SJCRH30 (cell line): Measurements from ENCODE around the gene ERO1B. TPM values are rescaled to one million over a fixed set of nuclear protein-coding genes. Genes with fewer than 3 reads are reported as not detected.
"Not testable (repeated sequence)": the region's sequence is repeated elsewhere in the genome, so short reads cannot be mapped to it uniquely, and the experiment has no call there.

Experiments
- DNase-seq, 2 experiments: peaks; one replicate each; pipeline ENCODE4 v3.0.0-alpha.2; 2015 to 2020
- H3K27ac ChIP-seq: fragments of 250-450 bp; sonication (Bioruptor Pico); 2 replicates; pipeline ENCODE4 v1.5.1; 2020; ENCODE audit warnings: mild to moderate bottlenecking, moderate library complexity
- H3K27me3 ChIP-seq: fragments of 250-450 bp; sonication (Bioruptor Pico); 2 replicates; pipeline ENCODE4 v1.5.1; 2020; ENCODE audit warnings: mild to moderate bottlenecking, moderate library complexity
- H3K36me3 ChIP-seq: fragments of 250-450 bp; sonication (Bioruptor Pico); 2 replicates; pipeline ENCODE4 v1.5.1; 2020; ENCODE audit warnings: mild to moderate bottlenecking, moderate library complexity
- H3K4me1 ChIP-seq: fragments of 250-450 bp; sonication (Bioruptor Pico); 2 replicates; pipeline ENCODE4 v1.5.1; 2020; ENCODE audit warnings: mild to moderate bottlenecking, moderate library complexity
- H3K4me3 ChIP-seq: fragments of 250-450 bp; sonication (Bioruptor Pico); 2 replicates; pipeline ENCODE4 v1.5.1; 2020; ENCODE audit warnings: mild to moderate bottlenecking, moderate library complexity
- H3K9me3 ChIP-seq: fragments of 250-450 bp; sonication (Bioruptor Pico); replicated peaks from 2 replicates; pipeline ENCODE4 v1.5.1; 2020; ENCODE audit warnings: mild to moderate bottlenecking, moderate library complexity
- total RNA-seq: library from RNA; depleted of rRNA; stranded (reverse); fragments of >200 nt; shearing (Covaris generic); gene quantifications from 2 replicates; pipeline ENCODE4 v1.2.3, GENCODE V29; 2014; rRNA removed

ERO1B gene, protein sequence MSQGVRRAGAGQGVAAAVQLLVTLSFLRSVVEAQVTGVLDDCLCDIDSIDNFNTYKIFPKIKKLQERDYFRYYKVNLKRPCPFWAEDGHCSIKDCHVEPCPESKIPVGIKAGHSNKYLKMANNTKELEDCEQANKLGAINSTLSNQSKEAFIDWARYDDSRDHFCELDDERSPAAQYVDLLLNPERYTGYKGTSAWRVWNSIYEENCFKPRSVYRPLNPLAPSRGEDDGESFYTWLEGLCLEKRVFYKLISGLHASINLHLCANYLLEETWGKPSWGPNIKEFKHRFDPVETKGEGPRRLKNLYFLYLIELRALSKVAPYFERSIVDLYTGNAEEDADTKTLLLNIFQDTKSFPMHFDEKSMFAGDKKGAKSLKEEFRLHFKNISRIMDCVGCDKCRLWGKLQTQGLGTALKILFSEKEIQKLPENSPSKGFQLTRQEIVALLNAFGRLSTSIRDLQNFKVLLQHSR
- 2.3 and 3.6 TPM in 2 replicates for total RNA-seq

DNA sequence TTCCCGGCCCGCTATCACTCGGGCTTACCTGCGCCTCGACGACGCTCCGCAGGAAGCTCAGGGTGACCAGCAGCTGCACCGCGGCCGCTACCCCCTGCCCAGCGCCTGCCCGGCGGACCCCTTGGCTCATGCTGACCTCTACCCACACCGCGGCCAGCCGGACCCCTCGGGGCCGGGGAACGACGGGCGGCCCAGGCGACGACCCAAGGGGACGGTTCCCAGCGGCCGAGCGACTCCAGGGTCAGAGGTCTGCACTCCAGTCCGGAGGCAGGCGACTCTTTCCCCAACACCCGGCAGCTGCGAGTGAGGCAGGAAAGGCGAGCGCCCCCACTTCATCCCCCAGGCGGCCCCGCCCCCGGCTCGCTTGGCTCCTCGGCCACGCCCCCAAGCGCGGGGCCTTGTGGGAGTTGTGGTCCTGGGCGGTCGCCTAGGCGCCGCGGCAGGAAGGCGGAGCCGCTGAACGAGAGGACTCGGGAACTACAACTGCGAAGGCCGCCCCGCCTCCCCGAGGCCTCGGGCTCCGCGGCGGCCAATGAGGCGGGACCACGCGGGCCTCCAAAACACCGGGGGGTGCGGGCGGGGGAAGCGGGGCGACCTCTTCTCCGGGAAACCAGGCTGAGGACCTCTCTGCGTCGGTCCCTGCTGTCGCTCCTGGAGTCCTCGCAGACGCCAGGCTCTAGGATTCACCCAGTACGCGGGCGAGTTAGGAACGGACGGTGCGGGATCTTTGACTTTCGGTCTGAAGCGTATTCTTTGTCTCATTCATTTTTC is at the start of gene ERO1B:
ERO1B (minus strand) TSS at position 305 of the 771 bp plus-strand sequence; CDS start at position 130, 175 bp downstream.
- H3K4me1 ChIP-seq, result peaks cover 7% of the 10 kb centered on the region; the same call in 1 of the 2 replicates
- H3K36me3 ChIP-seq, result no peaks in the 10 kb centered on the region
- H3K27ac ChIP-seq, result no peak within 1 kb of the TSS
- H3K27me3 ChIP-seq, result peaks cover 6% of the 10 kb centered on the region; the same call in 1 of the 2 replicates
- DNase-seq, result peak; percentile 95 to 97
- no peaks in the 10 kb centered on the region for H3K9me3 ChIP-seq
- peak within 1 kb of the TSS; percentile 77 for H3K4me3 ChIP-seq

DNA sequence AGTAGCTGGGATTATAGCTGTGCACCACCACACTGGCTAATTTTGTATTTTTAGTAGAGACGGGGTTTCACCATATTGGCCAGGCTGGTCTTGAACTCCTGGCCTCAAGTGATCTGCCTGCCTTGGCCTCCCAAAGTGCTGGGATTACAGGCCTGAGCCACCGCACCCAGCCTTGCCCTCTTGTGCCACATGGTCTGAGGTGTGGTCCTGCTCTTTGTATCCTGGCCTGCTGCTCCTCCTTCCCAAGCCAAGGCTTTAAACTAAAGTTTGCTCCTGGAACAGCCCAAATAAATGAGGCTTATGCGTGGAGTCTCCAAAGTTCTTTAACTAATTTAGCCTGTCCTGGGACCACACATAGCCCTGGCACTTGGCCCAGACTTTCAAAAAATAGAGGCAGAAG is 49.7 kb upstream of the ERO1B start:
- not testable (repeated sequence) for H3K4me1 ChIP-seq, DNase-seq, H3K9me3 ChIP-seq, H3K36me3 ChIP-seq, H3K4me3 ChIP-seq, H3K27me3 ChIP-seq, H3K27ac ChIP-seq

DNA sequence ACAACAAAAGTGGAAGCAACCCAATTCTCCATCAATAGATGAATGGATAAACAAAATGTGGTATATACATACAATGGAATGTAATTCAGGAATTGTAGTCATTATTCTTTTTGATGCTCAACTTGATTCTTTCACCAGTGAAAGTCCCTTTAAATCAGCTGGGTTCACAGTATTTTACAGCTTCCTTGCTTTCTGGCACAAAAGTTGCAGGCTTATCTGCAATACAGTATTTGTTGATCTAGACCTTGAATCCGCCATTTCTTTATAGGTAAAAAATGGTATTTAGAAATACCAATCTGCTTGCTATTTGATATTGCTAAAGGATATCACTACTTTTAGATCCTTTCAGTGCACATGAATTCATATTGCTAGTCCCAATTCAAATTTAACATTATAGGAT is 44.7 kb upstream of the ERO1B start:
- H3K27ac ChIP-seq, result no peak overlapping the region
- no peak for DNase-seq
- no peaks in the 10 kb centered on the region; the same call in none of the 2 replicates for H3K9me3 ChIP-seq
- H3K36me3 ChIP-seq, result no peaks in the 10 kb centered on the region
- no peak overlapping the region for H3K4me3 ChIP-seq
- H3K4me1 ChIP-seq, result no peaks in the 10 kb centered on the region
- no peaks in the 10 kb centered on the region for H3K27me3 ChIP-seq

DNA sequence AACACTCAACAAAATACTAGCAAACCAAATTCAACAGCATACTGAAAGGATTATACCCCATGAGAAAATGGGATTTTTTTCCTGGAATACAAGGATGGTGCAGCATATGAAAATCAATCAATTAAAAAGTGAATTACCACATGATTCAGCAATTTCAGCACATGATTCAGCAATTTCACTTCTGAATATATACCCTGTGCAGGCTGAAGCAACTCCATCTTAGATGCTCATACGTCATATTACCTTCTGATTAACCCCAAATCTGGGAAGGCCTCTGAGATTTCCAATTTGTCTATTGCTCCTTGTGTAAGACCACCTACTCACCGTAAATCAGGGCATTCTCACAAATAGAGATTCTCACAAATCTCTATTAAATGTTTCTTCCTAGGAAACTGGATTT is 43.8 kb upstream of the ERO1B start:
- no peak overlapping the region for H3K4me3 ChIP-seq
- no peaks in the 10 kb centered on the region for H3K27me3 ChIP-seq
- no peak overlapping the region for H3K27ac ChIP-seq
- H3K36me3 ChIP-seq, result no peaks in the 10 kb centered on the region
- no peak for DNase-seq
- no peaks in the 10 kb centered on the region; the same call in none of the 2 replicates for H3K9me3 ChIP-seq
- H3K4me1 ChIP-seq, result no peaks in the 10 kb centered on the region

DNA sequence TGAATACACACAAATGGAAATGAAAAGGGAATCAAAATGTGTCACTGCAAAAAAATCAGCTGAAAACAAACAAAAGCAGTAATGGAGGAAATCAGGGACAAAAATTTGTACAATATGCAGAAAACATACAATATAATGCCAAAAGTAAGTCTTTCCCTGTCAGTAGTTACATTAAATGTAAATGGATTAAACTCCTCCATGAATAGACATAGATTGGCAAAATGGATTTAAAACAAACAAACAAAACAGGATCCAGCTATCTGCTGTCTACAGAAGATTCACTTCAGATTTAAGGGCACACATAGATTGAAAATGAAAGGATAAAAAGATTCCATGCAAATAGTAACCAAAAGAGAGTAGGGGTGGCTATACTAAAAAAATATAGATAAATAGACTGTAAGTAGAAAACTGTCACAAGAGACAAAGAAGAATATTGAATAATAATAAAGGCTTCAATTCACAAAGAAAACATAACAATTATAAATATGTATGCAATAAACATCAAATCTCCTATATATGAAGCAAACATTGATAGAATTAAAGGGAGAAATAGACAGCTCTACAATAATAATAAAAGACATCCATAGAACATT is 42.2 kb upstream of the ERO1B start:
- H3K27me3 ChIP-seq, result no peaks in the 10 kb centered on the region
- H3K36me3 ChIP-seq, result no peaks in the 10 kb centered on the region
- no peaks in the 10 kb centered on the region for H3K4me1 ChIP-seq
- H3K9me3 ChIP-seq, result no peaks in the 10 kb centered on the region; the same call in none of the 2 replicates
- H3K27ac ChIP-seq, result no peak overlapping the region
- H3K4me3 ChIP-seq, result no peak overlapping the region
- no peak for DNase-seq

DNA sequence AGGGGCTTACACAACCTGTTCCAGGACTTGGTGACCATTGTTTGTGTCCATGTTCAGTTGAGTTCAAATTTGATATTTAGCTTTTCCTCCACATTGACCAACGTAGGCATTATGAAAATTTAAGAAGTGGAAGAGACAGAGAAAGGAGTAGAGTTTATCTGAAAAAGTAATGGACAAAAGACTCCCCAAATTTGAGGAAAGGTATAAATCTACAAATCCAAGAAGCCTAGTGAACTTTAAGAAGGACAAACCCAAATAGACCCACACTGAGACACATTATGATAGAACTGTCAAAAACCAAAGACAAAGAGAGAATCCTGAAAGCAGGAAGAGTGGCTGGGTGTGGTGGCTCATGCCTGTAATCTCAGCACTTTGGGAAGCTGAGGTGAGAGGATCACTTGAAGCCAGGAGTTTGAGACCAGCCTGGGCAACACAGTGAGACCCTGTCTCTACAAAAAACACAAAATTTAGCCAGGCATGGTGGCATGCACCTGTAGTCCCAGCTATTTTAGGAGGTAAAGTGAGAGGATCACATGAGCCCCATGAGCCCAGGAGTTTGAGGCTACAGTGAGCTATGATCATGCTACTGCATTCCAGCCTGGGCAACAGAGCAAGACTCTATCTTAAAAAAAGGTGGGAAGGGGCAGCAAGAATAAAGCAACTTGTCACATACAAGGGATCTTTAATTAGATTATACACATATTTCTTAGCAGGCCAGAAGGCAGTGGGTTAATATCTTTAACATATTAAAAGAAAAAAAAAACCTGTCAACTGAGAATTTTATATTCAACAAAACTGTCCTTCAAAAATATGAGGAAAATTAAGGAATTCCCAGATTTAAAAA is 41.0 kb upstream of the ERO1B start:
- H3K27me3 ChIP-seq, result no peaks in the 10 kb centered on the region
- H3K4me1 ChIP-seq, result no peaks in the 10 kb centered on the region
- H3K36me3 ChIP-seq, result no peaks in the 10 kb centered on the region
- no peak for DNase-seq
- H3K9me3 ChIP-seq, result no peaks in the 10 kb centered on the region; the same call in none of the 2 replicates
- H3K4me3 ChIP-seq, result no peak overlapping the region
- no peak overlapping the region for H3K27ac ChIP-seq

DNA sequence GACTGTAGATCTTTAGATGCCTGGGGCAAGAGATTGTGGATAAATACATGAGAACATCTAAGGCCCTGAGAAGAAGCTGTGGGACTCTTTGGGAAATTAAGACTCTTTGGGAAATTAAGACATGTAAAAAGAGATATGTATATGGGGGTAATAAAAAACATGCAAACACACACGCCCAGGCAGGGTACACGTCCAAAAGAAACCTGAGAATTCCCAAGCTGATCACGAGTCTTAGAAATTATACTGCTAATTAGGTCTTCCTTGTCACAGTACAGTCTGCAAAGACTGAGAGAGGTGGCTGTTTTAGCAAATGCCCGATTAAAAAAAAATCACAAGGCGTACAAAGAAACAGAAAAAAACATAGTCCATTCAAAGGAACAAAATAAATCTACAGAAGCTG is 39.3 kb upstream of the ERO1B start:
- DNase-seq, result no peak
- Histone ChIP-seq H3K36me3 (no peaks in the 10 kb centered on the region), H3K27ac (no peak overlapping the region), H3K27me3 (no peaks in the 10 kb centered on the region), H3K4me3 (no peak overlapping the region), H3K4me1 (no peaks in the 10 kb centered on the region), H3K9me3 (no peaks in the 10 kb centered on the region; the same call in none of the 2 replicates)

DNA sequence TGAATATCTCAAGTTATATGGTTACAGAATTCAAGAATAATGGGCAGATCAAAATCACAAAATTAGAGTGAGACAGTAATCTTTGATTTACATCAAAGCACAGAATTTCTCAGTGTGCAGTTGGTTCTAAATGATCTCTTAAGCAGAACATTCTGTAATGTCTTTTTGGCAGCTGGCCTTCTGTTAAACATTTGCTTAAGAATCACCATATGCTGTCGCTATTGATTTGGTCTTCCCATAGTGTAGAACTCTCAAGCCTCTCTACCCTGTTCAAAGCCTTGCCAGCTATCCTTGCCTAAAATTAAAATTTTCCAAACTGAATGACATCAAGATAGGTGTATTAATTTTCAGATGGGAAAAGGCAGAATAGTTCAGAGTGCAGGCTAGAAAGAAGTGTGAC is 38.9 kb upstream of the ERO1B start:
- DNase-seq, result no peak

DNA sequence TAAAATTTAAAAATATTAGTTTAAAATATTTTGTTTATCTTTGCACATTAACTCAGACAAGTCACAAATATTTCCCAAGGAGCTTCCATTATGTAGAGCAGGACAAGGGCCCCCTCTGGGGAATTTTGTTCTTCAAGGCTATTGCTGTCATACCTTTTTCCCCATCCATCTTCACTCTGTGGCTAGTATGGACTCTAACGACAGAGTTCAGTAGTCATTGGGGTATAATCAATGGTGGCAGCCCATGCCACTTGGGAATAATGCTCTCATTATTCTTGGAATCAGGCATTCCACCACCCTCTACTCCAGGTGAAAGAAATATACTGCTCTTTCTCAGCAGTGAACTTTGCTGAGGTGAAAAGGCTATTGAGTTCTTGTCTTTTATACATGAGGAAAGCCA is 38.5 kb upstream of the ERO1B start:
- no peaks in the 10 kb centered on the region for H3K36me3 ChIP-seq
- H3K4me3 ChIP-seq, result no peak overlapping the region
- no peaks in the 10 kb centered on the region for H3K4me1 ChIP-seq
- H3K9me3 ChIP-seq, result no peaks in the 10 kb centered on the region; the same call in none of the 2 replicates
- no peak for DNase-seq
- H3K27ac ChIP-seq, result no peak overlapping the region
- H3K27me3 ChIP-seq, result no peaks in the 10 kb centered on the region

More for the DNA sequence above, 38.9 kb upstream of the ERO1B start:
- H3K4me3 ChIP-seq, result no peak overlapping the region
- no peak overlapping the region for H3K27ac ChIP-seq
- H3K4me1 ChIP-seq, result no peaks in the 10 kb centered on the region
- no peaks in the 10 kb centered on the region for H3K27me3 ChIP-seq
- no peaks in the 10 kb centered on the region; the same call in none of the 2 replicates for H3K9me3 ChIP-seq
- no peaks in the 10 kb centered on the region for H3K36me3 ChIP-seq

DNA sequence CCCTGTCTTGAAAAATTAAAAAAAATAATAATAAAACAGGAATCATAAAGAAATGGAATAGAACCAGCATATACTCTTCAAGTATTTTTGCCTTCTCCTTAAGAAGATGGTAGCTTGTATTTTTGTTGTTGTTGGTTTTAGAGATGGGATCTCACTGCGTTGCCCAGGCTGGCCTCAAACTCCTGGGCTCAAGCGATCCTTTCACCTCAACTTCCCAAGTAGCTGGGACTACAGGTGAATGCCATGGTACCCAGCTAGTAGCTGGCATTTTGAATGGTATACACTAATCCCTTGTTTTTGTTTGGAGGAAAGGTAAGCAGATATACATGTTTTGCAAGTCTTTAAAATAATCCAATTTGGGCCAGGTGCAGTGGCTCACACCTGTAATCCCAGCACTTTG is 34.7 kb upstream of the ERO1B start:
- Histone ChIP-seq H3K36me3 (no peaks in the 10 kb centered on the region), H3K9me3 (no peaks in the 10 kb centered on the region), H3K27ac (no peak overlapping the region), H3K4me1 (no peaks in the 10 kb centered on the region), H3K4me3 (no peak overlapping the region), H3K27me3 (no peaks in the 10 kb centered on the region)
- no peak for DNase-seq

DNA sequence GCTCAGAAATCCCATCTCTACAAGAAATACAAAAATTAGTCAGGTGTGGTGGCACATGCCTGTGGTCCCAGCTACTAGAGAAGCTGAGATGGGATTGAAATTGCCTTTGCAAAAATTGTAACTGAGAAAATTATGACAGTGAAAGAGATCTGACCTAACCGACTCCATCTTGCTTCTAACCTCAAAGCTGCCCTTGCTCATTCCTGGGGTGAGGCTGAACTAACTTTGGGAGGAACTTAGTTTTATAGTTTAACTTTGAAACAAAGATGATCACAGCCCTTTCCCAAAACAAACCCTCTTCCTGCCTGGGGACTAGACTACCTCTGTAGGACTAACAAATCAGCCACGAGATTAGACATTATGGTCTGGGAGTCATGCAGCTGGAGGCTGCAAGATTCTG is 33.8 kb upstream of the ERO1B start:
- no peak overlapping the region for H3K4me3 ChIP-seq
- H3K27me3 ChIP-seq, result no peaks in the 10 kb centered on the region
- no peaks in the 10 kb centered on the region for H3K4me1 ChIP-seq
- H3K9me3 ChIP-seq, result no peaks in the 10 kb centered on the region
- H3K27ac ChIP-seq, result no peak overlapping the region
- no peaks in the 10 kb centered on the region for H3K36me3 ChIP-seq
- DNase-seq, result no peak

DNA sequence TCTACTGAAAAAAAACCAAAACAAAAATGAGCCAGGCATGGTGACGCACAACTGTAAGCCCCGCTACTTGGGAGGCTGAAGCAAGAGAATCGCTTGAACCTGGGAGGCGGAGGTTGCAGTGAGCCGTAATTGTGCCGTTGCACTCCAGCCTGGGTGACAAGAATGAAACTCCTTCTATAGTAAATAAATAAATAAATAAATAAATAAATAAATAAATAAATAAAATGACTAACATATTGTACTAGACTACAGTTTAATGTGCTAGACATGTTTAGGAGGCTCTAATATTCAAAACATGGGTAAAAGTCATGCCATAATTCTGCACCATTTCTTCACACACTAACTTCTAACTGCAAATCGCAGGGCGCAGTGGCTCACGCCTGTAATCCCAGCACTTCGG is 33.3 kb upstream of the ERO1B start:
- no peak for DNase-seq
- Histone ChIP-seq H3K9me3 (no peaks in the 10 kb centered on the region), H3K36me3 (no peaks in the 10 kb centered on the region), H3K27me3 (no peaks in the 10 kb centered on the region), H3K4me1 (no peaks in the 10 kb centered on the region), H3K4me3 (no peak overlapping the region), H3K27ac (no peak overlapping the region)

DNA sequence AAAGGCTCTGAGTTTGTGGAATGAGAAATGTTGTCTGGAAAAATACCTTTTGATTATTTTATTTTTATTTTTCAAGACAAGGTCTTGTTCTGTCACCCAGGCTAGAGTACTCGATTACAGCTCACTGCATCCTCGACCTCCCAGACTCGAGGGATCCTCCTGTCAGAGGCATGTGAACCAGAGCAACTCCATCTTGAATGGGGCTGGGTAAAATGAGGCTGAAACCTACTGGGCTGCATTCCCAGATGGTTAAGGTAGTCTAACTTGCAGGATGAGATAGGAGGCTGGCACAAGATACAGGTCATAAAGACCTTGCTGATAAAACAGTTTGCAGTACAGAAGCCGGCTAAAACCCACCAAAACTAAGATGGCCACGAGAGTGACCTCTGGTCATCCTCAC is 32.3 kb upstream of the ERO1B start:
- not testable (repeated sequence) for DNase-seq, H3K27ac ChIP-seq, H3K36me3 ChIP-seq, H3K27me3 ChIP-seq, H3K4me3 ChIP-seq, H3K4me1 ChIP-seq, H3K9me3 ChIP-seq

DNA sequence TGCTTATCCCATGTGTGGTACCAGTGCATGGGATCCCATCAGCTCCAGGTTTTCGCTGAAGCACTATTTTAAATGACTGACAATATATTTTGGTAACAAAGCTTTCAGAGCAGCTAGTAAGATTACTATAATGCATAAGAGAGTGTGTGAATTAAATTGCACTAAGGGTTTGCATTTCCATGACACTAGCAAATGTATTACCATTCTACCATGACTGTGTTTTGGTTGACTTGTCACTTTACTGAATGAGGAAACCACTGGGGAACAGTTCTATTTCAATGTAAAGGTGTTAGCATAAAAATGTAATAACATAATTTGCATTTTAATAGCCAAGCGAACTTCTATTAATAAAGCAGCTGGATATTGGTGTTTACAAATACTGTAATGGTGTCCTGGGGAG is 31.7 kb upstream of the ERO1B start:
- Histone ChIP-seq H3K9me3 (no peaks in the 10 kb centered on the region), H3K27me3 (no peaks in the 10 kb centered on the region), H3K4me1 (no peaks in the 10 kb centered on the region), H3K36me3 (no peaks in the 10 kb centered on the region), H3K4me3 (no peak overlapping the region), H3K27ac (no peak overlapping the region)
- DNase-seq, result no peak
